ENCODE data around the gene MAGI2.
A peak's percentile ranks its signal among the peaks of the same experiment; 100 is the strongest.

Gene MAGI2

GRCh38 chr7:78383096-78383880, 1070.2 kb downstream of the MAGI2 start:
- no peak for ATAC-seq
- TF ChIP-seq, protein P1, sequence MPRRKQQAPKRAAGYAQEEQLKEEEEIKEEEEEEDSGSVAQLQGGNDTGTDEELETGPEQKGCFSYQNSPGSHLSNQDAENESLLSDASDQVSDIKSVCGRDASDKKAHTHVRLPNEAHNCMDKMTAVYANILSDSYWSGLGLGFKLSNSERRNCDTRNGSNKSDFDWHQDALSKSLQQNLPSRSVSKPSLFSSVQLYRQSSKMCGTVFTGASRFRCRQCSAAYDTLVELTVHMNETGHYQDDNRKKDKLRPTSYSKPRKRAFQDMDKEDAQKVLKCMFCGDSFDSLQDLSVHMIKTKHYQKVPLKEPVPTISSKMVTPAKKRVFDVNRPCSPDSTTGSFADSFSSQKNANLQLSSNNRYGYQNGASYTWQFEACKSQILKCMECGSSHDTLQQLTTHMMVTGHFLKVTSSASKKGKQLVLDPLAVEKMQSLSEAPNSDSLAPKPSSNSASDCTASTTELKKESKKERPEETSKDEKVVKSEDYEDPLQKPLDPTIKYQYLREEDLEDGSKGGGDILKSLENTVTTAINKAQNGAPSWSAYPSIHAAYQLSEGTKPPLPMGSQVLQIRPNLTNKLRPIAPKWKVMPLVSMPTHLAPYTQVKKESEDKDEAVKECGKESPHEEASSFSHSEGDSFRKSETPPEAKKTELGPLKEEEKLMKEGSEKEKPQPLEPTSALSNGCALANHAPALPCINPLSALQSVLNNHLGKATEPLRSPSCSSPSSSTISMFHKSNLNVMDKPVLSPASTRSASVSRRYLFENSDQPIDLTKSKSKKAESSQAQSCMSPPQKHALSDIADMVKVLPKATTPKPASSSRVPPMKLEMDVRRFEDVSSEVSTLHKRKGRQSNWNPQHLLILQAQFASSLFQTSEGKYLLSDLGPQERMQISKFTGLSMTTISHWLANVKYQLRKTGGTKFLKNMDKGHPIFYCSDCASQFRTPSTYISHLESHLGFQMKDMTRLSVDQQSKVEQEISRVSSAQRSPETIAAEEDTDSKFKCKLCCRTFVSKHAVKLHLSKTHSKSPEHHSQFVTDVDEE (CRISPR knock-in tag; IDR thresholded peaks at IDR 0.05), result no peak
- TF ChIP-seq SNAI2 (CRISPR knock-in tag; IDR thresholded peaks at IDR 0.05) (no peak), CSRNP3 (CRISPR knock-in tag; IDR thresholded peaks at IDR 0.05) (no peak), ZNF565 (CRISPR knock-in tag; conservative IDR thresholded peaks at IDR 0.05; ENCODE audit: low read depth) (no peak), ZNF8 (CRISPR knock-in tag; IDR thresholded peaks at IDR 0.05) (no peak), OSR1 (CRISPR knock-in tag; IDR thresholded peaks at IDR 0.05) (no peak), CSDC2 (CRISPR knock-in tag; IDR thresholded peaks at IDR 0.05) (no peak), RARB (CRISPR knock-in tag; IDR thresholded peaks at IDR 0.05) (no peak), GLIS3 (CRISPR knock-in tag; IDR thresholded peaks at IDR 0.05) (no peak), BACH2 (CRISPR knock-in tag; IDR thresholded peaks at IDR 0.05; ENCODE audit: borderline replicate concordance) (no peak)
- TF ChIP-seq, protein P2, sequence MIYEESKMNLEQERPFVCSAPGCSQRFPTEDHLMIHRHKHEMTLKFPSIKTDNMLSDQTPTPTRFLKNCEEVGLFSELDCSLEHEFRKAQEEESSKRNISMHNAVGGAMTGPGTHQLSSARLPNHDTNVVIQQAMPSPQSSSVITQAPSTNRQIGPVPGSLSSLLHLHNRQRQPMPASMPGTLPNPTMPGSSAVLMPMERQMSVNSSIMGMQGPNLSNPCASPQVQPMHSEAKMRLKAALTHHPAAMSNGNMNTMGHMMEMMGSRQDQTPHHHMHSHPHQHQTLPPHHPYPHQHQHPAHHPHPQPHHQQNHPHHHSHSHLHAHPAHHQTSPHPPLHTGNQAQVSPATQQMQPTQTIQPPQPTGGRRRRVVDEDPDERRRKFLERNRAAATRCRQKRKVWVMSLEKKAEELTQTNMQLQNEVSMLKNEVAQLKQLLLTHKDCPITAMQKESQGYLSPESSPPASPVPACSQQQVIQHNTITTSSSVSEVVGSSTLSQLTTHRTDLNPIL (CRISPR knock-in tag; IDR thresholded peaks at IDR 0.05; ENCODE audit: low read depth), result no peak
- TF ChIP-seq, protein P3, sequence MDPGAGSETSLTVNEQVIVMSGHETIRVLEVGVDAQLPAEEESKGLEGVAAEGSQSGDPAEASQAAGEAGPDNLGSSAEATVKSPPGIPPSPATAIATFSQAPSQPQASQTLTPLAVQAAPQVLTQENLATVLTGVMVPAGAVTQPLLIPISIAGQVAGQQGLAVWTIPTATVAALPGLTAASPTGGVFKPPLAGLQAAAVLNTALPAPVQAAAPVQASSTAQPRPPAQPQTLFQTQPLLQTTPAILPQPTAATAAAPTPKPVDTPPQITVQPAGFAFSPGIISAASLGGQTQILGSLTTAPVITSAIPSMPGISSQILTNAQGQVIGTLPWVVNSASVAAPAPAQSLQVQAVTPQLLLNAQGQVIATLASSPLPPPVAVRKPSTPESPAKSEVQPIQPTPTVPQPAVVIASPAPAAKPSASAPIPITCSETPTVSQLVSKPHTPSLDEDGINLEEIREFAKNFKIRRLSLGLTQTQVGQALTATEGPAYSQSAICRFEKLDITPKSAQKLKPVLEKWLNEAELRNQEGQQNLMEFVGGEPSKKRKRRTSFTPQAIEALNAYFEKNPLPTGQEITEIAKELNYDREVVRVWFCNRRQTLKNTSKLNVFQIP (CRISPR knock-in tag; IDR thresholded peaks at IDR 0.05; ENCODE audit: borderline replicate concordance, low read depth), result no peak

GRCh38 chr7:78379148-78379547, 1074.3 kb downstream of the MAGI2 start:
- peak; percentile 88 for ATAC-seq
- TF ChIP-seq ISL1 (CRISPR knock-in tag; IDR thresholded peaks at IDR 0.05), result peak; percentile 40
- no peak for TF ChIP-seq ARNTL (CRISPR knock-in tag; IDR thresholded peaks at IDR 0.05; ENCODE audit: borderline replicate concordance, low read depth)

- ATAC-seq, result no peak
- TF ChIP-seq, protein P3 (CRISPR knock-in tag; IDR thresholded peaks at IDR 0.05; ENCODE audit: borderline replicate concordance, low read depth), result no peak
- TF ChIP-seq, protein P1 (CRISPR knock-in tag; IDR thresholded peaks at IDR 0.05), result no peak
- TF ChIP-seq OSR1 (CRISPR knock-in tag; IDR thresholded peaks at IDR 0.05) (no peak), CSRNP3 (CRISPR knock-in tag; IDR thresholded peaks at IDR 0.05) (no peak), CSDC2 (CRISPR knock-in tag; IDR thresholded peaks at IDR 0.05) (no peak), ESRRG (CRISPR knock-in tag; IDR thresholded peaks at IDR 0.05) (no peak), ZFP3 (CRISPR knock-in tag; IDR thresholded peaks at IDR 0.05) (no peak), SNAI2 (CRISPR knock-in tag; IDR thresholded peaks at IDR 0.05) (no peak), ZC3H10 (CRISPR knock-in tag; IDR thresholded peaks at IDR 0.05) (no peak), ARNTL (CRISPR knock-in tag; IDR thresholded peaks at IDR 0.05; ENCODE audit: borderline replicate concordance, low read depth) (no peak), BACH2 (CRISPR knock-in tag; IDR thresholded peaks at IDR 0.05; ENCODE audit: borderline replicate concordance) (no peak), GLIS3 (CRISPR knock-in tag; IDR thresholded peaks at IDR 0.05) (no peak), ISL1 (CRISPR knock-in tag; IDR thresholded peaks at IDR 0.05) (no peak)
- TF ChIP-seq, protein P2 (CRISPR knock-in tag; IDR thresholded peaks at IDR 0.05; ENCODE audit: low read depth), result no peak
- TF ChIP-seq, protein P4, sequence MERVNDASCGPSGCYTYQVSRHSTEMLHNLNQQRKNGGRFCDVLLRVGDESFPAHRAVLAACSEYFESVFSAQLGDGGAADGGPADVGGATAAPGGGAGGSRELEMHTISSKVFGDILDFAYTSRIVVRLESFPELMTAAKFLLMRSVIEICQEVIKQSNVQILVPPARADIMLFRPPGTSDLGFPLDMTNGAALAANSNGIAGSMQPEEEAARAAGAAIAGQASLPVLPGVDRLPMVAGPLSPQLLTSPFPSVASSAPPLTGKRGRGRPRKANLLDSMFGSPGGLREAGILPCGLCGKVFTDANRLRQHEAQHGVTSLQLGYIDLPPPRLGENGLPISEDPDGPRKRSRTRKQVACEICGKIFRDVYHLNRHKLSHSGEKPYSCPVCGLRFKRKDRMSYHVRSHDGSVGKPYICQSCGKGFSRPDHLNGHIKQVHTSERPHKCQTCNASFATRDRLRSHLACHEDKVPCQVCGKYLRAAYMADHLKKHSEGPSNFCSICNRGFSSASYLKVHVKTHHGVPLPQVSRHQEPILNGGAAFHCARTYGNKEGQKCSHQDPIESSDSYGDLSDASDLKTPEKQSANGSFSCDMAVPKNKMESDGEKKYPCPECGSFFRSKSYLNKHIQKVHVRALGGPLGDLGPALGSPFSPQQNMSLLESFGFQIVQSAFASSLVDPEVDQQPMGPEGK (CRISPR knock-in tag; IDR thresholded peaks at IDR 0.05; ENCODE audit: borderline replicate concordance), result no peak
Measured at GRCh38 chr7:78377532-78377931, 1075.9 kb downstream of the MAGI2 start.

Measured in SK-N-SH treated with all-trans-retinoic acid at 6 μM for 48 hours (cell line).